Choroid plexus epithelial cell (primary cell): ENCODE data around the gene GTF3C4.

Source experiments
- DNase-seq: peaks from one replicate; pipeline ENCODE4 v3.0.0-alpha.2; 2010; ENCODE audit warnings: low read depth
- H3K4me3 ChIP-seq: 2 replicates; pipeline ENCODE4 v1.5.1; 2011; ENCODE audit warnings: low read depth, mild to moderate bottlenecking, control low read depth, low read length, moderate library complexity
- CTCF ChIP-seq: conservative IDR thresholded peaks from 2 replicates; pipeline ENCODE4 v1.5.1; 2011; ENCODE audit warnings: low read depth, mild to moderate bottlenecking, control low read depth, inconsistent platforms, low read length, moderate library complexity

Gene GTF3C4

GRCh38 chr9:132721661-132722060 is 51.4 kb downstream of the GTF3C4 start:
- no peak overlapping the region for H3K4me3 ChIP-seq
- TF ChIP-seq CTCF: no peak
- no peak for DNase-seq

GRCh38 chr9:132722564-132723065 is 52.4 kb downstream of the GTF3C4 start:
- TF ChIP-seq CTCF: no peak
- H3K4me3 ChIP-seq: no peak overlapping the region
- DNase-seq: no peak

GRCh38 chr9:132723809-132724208 is 53.5 kb downstream of the GTF3C4 start:
- no peak overlapping the region for H3K4me3 ChIP-seq
- no peak for DNase-seq
- TF ChIP-seq CTCF: no peak

GRCh38 chr9:132725306-132725705 is 55.0 kb downstream of the GTF3C4 start:
- no peak for DNase-seq
- TF ChIP-seq CTCF: no peak
- H3K4me3 ChIP-seq: no peak overlapping the region

GRCh38 chr9:132726576-132727130 is 56.4 kb downstream of the GTF3C4 start:
- TF ChIP-seq CTCF: no peak
- no peak overlapping the region for H3K4me3 ChIP-seq
- no peak for DNase-seq

GRCh38 chr9:132728071-132728470 is 57.8 kb downstream of the GTF3C4 start:
- TF ChIP-seq CTCF: no peak
- H3K4me3 ChIP-seq: no peak overlapping the region
- no peak for DNase-seq

GRCh38 chr9:132728497-132728896 is 58.2 kb downstream of the GTF3C4 start:
- DNase-seq: no peak
- no peak for TF ChIP-seq CTCF
- H3K4me3 ChIP-seq: no peak overlapping the region
